ENCODE results near the gene DBN1. TPM values are rescaled to one million over a fixed set of nuclear protein-coding genes. Genes with fewer than 3 reads are reported as not detected.

The DBN1 gene
- total and polyA plus RNA-seq, 9 of the 15 experiments (the other 6 are each of a cell fraction or from before 2014, with no cell fraction given), result 0.25 to 87.2 (median 27.9) TPM

GRCh38 chr5:177473443-177474001 is at the start of gene DBN1 (continued):
- TF ChIP-seq ZNF639 (CRISPR knock-in tag; conservative IDR thresholded peaks at IDR 0.05 in 1 of 2, IDR thresholded peaks at IDR 0.05 in 1 of 2), result peak in 1 of 2 experiments; percentile 47; a peak in 1 of 4 replicates
- no peak for TF ChIP-seq CBX3 (IDR thresholded peaks at IDR 0.05; ENCODE audit: borderline replicate concordance in 1 of 2, low read length in 2 of 2)
- no peak for TF ChIP-seq MCM7 (IDR thresholded peaks at IDR 0.05)
- TF ChIP-seq KLF1 (tag; IDR thresholded peaks at IDR 0.05), result no peak
- no peak for TF ChIP-seq MTA1 (IDR thresholded peaks at IDR 0.05; ENCODE audit: borderline replicate concordance)
- no peak for TF ChIP-seq FOXP4 (CRISPR knock-in tag; IDR thresholded peaks at IDR 0.05; ENCODE audit: borderline replicate concordance)
- TF ChIP-seq ATF4 (CRISPR knock-in tag; IDR thresholded peaks at IDR 0.05), result no peak
- TF ChIP-seq HBP1 (CRISPR knock-in tag; IDR thresholded peaks at IDR 0.05), result no peak
- peak in 1 of 3 experiments; percentile 19 for TF ChIP-seq YY1 (IDR thresholded peaks at IDR 0.05; ENCODE audit: borderline replicate concordance in 1 of 3, control insufficient read depth in 1 of 3, extremely low read depth in 1 of 3, insufficient read depth in 3 of 3, insufficient read length in 1 of 3, insufficient replicate concordance in 2 of 3, low read depth in 1 of 3, low read length in 2 of 3)
- no peak for TF ChIP-seq TFE3 (CRISPR knock-in tag; IDR thresholded peaks at IDR 0.05)
- no peak for TF ChIP-seq ZNF316 (IDR thresholded peaks at IDR 0.05)
- no peak for TF ChIP-seq ZNF592 (IDR thresholded peaks at IDR 0.05)
- no peak for TF ChIP-seq BMI1 (IDR thresholded peaks at IDR 0.05; ENCODE audit: low read length)
- TF ChIP-seq ZFP36 (IDR thresholded peaks at IDR 0.05; ENCODE audit: low read depth, low read length, partially characterized antibody), result no peak

Data from K562 (cell line).